NB4 (cell line): ENCODE data around the gene SUSD4.

Experiments
- CTCF ChIP-seq: IDR thresholded peaks from one replicate; pipeline ENCODE4 v1.5.1; 2012; ENCODE audit warnings: low read depth, low read length
- MYC ChIP-seq: IDR thresholded peaks from 2 replicates; pipeline ENCODE4 v1.6.1; 2011; ENCODE audit warnings: low read depth, low read length
- POLR2A ChIP-seq: IDR thresholded peaks from 2 replicates; pipeline ENCODE4 v1.6.1; 2011; ENCODE audit warnings: mild to moderate bottlenecking; ENCODE audit not compliant: insufficient read length; ENCODE audit errors: extremely low read depth

GRCh38 chr1:223378754-223379153, 14.8 kb upstream of the SUSD4 start:
- TF ChIP-seq POLR2A (no peak), CTCF (no peak), MYC (no peak)
